NCI-H146 treated with DMSO at 0.1 percent for 48 hours (cell line): ENCODE data around the gene ANKRD49.

ENCODE experiments used
- DNase-seq: peaks from one replicate; lab custom pipeline; 2025; ENCODE audit not compliant: unreplicated experiment; lab: John Stamatoyannopoulos, UW

Gene ANKRD49

GRCh38 chr11:94493281-94494125, at the start of gene ANKRD49, which contains the start of gene MRE11:
TSS of gene ANKRD49 (plus strand) at chr11:94493984. CDS start at chr11:94496694, 2,710 bp downstream.
TSS of gene MRE11 (minus strand) at chr11:94493844. CDS start at chr11:94492801, 1,043 bp downstream.
- DNase-seq, result peak; percentile 93

GRCh38 chr11:94445641-94446040, 48.1 kb upstream of the ANKRD49 start:
- no peak for DNase-seq

GRCh38 chr11:94447149-94447548, 46.6 kb upstream of the ANKRD49 start:
- no peak for DNase-seq

DNA sequence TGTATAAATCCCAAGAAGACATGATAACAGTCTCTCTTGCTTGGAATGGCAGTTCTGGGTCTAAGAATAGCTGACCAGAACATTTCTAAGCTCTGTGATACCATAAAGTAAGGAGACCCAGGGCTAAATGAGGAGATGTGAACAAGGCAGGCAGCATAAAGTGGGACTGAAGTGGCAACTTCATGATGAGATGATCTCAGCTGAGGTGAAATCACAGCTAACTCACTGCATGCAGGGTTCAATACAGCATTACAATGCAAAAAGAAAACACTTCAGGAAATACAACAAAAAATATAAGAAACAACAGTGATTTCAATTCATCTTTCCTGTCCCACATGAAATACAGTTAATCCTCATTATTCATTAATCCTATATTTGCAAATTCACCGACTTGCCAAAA, 44.8 kb upstream of the ANKRD49 start:
- no peak for DNase-seq

- no peak for DNase-seq
Measured at GRCh38 chr11:94449437-94449836, 44.3 kb upstream of the ANKRD49 start.

DNA sequence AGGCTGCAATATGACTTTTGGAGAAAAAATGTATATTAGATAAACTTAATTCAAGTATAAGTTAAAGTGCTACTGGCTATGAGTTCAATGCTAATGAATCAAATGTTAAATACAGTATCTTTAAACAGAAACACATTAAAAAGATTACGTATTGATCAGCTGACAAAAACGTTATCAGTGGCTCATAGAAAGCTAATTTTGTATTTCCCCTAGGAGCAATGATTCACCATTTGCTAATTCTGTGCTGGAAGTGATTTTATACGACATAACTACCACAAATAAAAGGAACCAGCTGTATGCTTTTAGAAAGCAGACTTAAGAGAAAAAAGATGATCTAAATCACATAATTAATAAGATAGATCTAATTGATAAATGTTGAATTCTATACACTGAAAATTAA, 43.7 kb upstream of the ANKRD49 start:
- no peak for DNase-seq

GRCh38 chr11:94452988-94453387, 40.8 kb upstream of the ANKRD49 start:
- no peak for DNase-seq

- no peak for DNase-seq
Measured at GRCh38 chr11:94454301-94454700, 39.5 kb upstream of the ANKRD49 start.

DNA sequence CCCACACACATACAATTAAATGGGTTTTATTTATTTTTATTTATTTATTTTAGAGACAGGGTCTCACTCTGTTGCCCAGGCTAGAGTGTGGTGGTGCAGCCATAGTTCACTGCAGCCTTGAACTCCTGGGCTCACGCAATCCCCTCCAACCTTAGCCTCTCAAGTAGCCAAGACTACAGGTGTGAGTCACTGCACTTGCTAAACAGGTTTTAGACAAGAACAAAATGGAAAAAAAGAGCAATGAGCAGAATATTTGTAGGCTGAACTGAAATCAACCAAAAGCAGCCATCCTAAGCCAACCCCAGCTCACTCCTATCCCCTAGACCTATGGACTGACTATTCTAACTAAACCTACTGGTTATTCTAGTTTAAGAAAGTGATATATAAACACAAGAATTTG, 37.9 kb upstream of the ANKRD49 start:
- no peak for DNase-seq

- DNase-seq, result no peak
Measured at GRCh38 chr11:94457118-94458029, 36.4 kb upstream of the ANKRD49 start.

DNA sequence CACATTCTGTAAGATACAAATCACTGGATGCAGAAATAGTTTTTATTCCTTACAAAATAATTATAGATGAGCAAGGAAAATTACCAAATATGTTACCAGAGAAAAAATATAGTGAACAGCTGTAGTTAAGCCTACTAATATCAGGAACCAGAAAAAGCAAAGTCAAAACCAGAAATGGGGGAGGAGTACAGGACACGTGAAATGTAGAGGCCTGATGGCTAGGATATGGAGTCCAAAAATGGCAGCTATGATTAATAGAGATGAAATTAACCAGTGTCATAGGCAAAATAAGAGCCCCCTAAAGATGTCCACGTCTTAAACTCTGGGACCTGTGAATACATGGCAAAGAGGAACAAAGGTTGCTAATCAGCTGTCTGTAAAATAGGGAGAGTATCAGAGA, 34.2 kb upstream of the ANKRD49 start:
- no peak for DNase-seq

DNA sequence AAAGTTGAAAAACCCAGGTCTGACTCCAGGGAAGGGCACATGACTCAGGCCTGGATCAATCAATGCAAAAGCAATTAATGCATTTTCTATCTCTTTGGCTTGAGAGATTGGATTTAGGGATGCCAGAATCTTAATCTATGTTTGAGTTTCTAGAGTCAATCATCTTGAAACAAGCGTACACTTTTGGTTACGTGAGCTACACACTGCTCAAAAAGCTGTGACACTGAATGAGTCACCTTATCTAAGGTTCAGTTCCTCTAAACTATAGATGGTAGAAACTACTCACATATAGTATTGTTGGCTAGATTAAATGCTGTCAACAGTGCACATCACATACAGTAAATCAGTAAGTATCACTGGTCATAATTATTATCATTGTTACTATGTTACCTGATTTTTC, 24.4 kb upstream of the ANKRD49 start:
- DNase-seq, result no peak

DNA sequence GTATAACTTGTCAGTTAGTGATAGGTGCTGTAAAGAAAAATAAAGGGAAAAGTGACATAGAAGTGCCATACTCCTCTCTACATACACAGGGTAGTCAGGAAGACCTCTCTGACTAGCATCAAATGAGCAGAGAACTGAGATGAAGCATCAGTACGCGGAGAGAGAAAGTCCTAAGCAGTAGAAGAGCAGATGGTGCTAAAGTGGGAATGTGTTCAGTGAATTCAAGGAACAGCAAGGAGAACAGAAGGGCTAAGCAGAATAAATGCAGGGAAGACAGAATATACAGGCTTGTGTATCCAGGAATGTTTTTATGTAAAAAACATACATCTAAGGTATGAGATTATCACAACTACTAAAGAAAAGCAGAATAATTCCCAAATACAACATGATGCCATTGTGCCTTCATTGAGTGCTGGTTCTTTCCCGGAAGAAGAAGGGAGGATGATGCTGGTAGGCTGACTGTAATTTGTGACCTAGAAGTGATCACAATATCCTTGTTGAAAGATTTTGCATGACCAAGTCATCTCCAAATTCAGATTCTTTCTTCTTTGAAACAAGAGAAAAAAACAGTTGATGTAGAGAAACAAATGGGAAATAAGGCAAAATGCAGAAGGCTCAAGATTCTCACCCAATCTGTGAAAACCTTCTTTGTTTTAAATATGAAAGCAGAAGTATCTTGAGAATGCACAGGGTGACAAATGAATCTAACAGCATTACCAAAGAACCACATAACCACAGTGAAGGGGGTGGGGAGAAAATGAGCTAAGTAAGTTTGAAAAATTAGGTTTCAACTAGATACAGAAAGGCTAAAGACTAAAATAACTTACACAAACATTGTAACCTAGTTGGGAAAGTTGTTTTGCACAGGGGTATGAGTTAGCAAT, 20.6 kb upstream of the ANKRD49 start:
- DNase-seq, result no peak

DNA sequence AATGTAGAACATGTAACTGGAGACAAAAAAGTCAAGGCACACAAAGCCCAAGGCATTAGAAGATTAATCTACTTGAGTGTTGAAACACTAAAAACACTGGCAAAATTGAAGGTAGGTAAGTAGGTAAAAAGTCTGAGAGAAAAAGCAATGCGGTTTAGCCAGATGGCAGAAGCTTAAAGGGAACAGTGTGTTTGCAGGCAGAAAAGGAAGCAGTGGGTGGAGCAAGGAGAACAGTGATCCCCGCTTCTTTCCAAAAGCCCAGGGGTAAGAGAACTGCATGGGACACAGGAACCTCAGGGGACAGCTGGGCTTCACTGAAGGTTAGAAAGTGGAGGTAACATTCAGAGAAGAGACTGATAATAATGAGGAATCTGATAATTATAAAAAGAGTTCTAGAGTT, 16.2 kb upstream of the ANKRD49 start:
- DNase-seq, result no peak

DNA sequence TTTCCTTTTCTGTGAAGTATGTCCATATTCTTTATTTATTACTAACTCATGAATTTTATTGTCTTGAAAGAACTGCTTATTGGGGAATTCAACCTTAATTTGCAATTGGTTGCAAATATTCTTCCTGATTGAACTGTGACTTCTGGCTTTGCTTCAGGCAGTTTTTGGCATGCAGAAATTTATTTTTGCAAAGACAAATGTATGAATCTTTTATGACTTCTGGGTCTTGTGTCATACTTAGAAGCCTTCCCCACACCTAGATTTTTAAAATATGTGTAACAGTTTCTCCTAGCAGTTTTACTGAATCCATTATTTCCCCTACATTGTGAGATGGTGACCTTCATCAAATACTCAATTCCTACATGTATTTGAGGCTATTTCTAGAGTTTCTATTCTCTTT, 12.4 kb upstream of the ANKRD49 start:
- no peak for DNase-seq

GRCh38 chr11:94486068-94486467, 7.7 kb upstream of the ANKRD49 start:
- DNase-seq, result no peak

- DNase-seq, result no peak
Measured at GRCh38 chr11:94494126-94494680, 419 bp downstream of the ANKRD49 start.

DNA sequence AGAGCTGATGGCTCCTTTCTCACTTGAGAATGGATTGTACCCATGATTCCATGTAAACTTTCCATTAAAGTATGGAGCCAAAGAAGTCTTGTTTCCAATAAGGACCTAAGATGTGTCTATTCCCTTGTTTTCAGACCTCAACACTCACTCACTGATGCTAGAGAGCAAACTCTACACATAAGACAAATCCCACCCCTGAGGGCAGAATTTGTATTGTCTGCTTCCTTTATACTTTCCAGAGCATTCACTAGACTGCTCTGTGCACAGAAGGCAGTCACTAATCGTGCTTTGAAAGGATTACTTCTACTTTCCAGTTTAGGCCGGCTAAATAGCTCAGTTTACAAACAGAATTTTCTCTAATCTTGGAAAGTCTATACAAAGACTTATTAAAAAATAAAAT, 6.4 kb downstream of the ANKRD49 start:
- no peak for DNase-seq

- DNase-seq, result no peak
Measured at GRCh38 chr11:94501522-94501921, 7.7 kb downstream of the ANKRD49 start.

DNA sequence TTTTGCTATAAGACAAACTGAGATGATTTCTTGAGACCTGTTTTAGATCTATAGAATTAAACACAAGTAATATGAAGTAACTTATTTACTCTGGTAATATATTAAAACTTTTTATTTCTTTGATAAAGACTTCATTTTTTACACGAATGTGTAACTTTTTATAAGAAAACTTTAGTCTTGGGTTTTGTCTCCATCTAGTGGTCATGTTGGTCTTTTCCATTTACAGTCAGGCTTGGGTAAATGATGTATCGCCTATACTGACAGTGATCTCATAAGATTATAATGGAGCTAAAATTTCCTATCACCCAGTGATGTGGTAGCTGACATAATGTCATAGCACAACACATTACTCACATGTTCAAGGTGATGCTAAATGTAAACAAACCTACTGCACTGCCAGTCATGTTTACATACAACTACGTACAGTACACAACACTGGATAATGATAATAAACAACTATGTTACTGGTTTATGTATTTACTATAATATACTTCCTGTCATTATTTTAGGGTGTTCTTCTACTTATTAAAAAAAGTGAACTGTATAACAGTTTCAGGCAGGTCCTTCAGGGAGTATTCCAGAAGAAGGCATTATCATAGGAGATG, 11.0 kb downstream of the ANKRD49 start:
- peak; percentile 23 for DNase-seq
